Activated CD4-positive, alpha-beta memory T cell treated with anti-CD3 and anti-CD28 coated beads for 36 hours (primary cell): Measurements from ENCODE around the gene TPCN2. TPM values are rescaled to one million over a fixed set of nuclear protein-coding genes. Genes with fewer than 3 reads are reported as not detected.
"Not testable (repeated sequence)": the region's sequence is repeated elsewhere in the genome, so short reads cannot be mapped to it uniquely, and the experiment has no call there.

ENCODE experiments used
- CTCF ChIA-PET: fragments of 350-600 bp; sonication (Branson Sonifier 250); formaldehyde crosslinking; loops from one replicate; lab custom pipeline; 2021; ENCODE audit warnings: antibody characterized with exemption, inconsistent platforms; lab: Charles Lee
- POLR2A ChIA-PET: fragments of 350-600 bp; sonication (Branson Sonifier 250); formaldehyde crosslinking; loops from one replicate; lab custom pipeline; 2021; ENCODE audit warnings: antibody characterized with exemption; lab: Charles Lee
- DNase-seq: peaks from one replicate; pipeline ENCODE4 v3.0.0-alpha.2; 2020
- H3K27ac Mint-ChIP-seq: one replicate; pipeline ENCODE4 v1.8.0; 2021; ENCODE audit warnings: mixed read lengths
- H3K27me3 Mint-ChIP-seq: one replicate; pipeline ENCODE4 v1.8.0; 2021; ENCODE audit warnings: mixed read lengths
- H3K36me3 Mint-ChIP-seq: one replicate; pipeline ENCODE4 v1.8.0; 2021; ENCODE audit warnings: mixed read lengths
- H3K4me1 Mint-ChIP-seq: one replicate; pipeline ENCODE4 v1.8.0; 2021; ENCODE audit warnings: low read depth, mixed read lengths
- H3K4me3 Mint-ChIP-seq: one replicate; pipeline ENCODE4 v1.8.0; 2021; ENCODE audit warnings: mild to moderate bottlenecking, mixed read lengths
- H3K9me3 Mint-ChIP-seq: one replicate; pipeline ENCODE4 v1.8.0; 2021; ENCODE audit warnings: mixed read lengths
- intact Hi-C: fragments of 100-400 bp; cut with micrococcal nuclease; formaldehyde crosslinking; loops from one replicate; pipeline ENCODE4 v1.15.1; 2023
- total RNA-seq, 2 experiments: library from RNA; stranded (reverse); gene quantifications; one replicate each; pipeline ENCODE4 v1.2.3, GENCODE V29; 2021

Gene TPCN2
- total RNA-seq, 2 experiments from 2014 or later: 12.0 to 12.8 TPM

DNA sequence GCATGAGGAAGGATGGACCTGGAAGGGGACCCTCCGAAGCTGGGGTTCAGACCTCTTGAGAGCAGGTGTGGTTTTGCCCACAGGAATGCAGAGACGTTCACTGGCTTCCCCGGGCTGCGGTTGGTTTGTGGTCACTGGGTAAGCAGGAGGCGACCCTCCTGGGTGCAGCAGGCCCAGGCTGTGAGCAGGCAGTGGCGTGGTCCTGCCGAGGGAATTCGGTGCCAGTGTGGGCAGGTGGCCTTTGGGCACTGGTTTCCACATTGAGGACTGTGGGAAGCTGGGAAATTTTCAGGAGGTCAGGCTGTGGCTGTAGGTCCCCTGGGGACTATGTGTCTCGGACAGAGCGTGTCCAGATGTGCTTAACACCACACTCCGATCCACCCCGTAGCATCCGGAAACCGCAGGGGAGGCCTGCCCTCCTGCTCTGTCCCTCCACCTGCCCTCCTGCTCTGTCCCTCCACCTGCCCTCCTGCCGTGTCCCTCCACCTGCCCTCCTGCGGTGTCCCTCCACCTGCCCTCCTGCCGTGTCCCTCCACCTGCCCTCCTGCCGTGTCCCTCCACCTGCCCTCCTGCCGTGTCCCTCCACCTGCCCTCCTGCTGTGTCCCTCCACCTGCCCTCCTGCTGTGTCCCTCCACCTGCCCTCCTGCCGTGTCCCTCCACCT, 27.5 kb downstream of the TPCN2 start:
- CTCF ChIA-PET: no interaction called here
- intact Hi-C loops: no loop called here
- Mint-ChIP-seq H3K4me3 (no peak overlapping the region), H3K27ac (no peak overlapping the region), H3K36me3 (peaks cover 2% of the 10 kb centered on the region), H3K4me1 (peaks cover 10% of the 10 kb centered on the region), H3K9me3 (no peaks in the 10 kb centered on the region), H3K27me3 (no peaks in the 10 kb centered on the region)
- DNase-seq: no peak
- POLR2A ChIA-PET: no interaction called here

DNA sequence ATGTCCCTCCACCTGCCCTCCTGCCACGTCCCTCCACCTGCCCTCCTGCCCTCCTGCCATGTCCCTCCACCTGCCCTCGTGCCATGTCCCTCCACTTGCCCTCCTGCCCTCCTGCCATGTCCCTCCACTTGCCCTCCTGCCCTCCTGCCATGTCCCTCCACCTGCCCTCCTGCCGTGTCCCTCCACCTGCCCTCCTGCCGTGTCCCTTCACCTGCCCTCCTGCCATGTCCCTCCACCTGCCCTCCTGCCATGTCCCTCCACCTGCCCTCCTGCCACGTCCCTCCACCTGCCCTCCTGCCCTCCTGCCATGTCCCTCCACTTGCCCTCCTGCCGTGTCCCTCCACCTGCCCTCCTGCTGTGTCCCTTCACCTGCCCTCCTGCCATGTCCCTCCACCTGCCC, 28.2 kb downstream of the TPCN2 start:
- DNase-seq, H3K27me3 Mint-ChIP-seq, CTCF ChIA-PET, H3K4me1 Mint-ChIP-seq, H3K36me3 Mint-ChIP-seq, H3K4me3 Mint-ChIP-seq, POLR2A ChIA-PET, H3K27ac Mint-ChIP-seq, intact Hi-C loops, H3K9me3 Mint-ChIP-seq: not testable (repeated sequence)

DNA sequence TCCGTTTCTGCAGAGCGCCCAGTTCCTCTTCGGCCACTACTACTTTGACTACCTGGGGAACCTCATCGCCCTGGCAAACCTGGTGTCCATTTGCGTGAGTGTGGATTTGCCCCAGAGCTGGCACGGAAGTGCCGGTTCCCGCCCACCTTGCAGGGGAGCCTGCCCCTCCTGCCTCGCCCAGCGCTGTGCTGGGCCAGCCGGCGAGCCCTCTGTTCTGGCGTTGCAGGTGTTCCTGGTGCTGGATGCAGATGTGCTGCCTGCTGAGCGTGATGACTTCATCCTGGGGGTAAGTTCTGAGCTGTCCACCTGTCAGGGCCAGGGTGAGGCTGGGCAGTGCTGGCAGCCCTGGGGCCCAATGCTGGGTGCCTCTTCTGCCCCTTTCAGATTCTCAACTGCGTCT, 29.8 kb downstream of the TPCN2 start:
- no peak overlapping the region for H3K4me3 Mint-ChIP-seq
- H3K27ac Mint-ChIP-seq: no peak overlapping the region
- intact Hi-C loops: no loop called here
- H3K27me3 Mint-ChIP-seq: no peaks in the 10 kb centered on the region
- DNase-seq: no peak
- ChIA-PET POLR2A (no interaction called here), CTCF (no interaction called here)
- H3K36me3 Mint-ChIP-seq: peaks cover 7% of the 10 kb centered on the region
- H3K4me1 Mint-ChIP-seq: peaks cover 10% of the 10 kb centered on the region
- no peaks in the 10 kb centered on the region for H3K9me3 Mint-ChIP-seq

- H3K4me1 Mint-ChIP-seq: peaks cover 10% of the 10 kb centered on the region
Measured at GRCh38 chr11:69078930-69079605, 30.3 kb downstream of the TPCN2 start.

GRCh38 chr11:69079661-69080256, 31.0 kb downstream of the TPCN2 start:
- no peak for DNase-seq
- Mint-ChIP-seq H3K36me3 (peaks cover 7% of the 10 kb centered on the region), H3K4me1 (peaks cover 10% of the 10 kb centered on the region), H3K4me3 (no peak overlapping the region), H3K27ac (no peak overlapping the region), H3K27me3 (no peaks in the 10 kb centered on the region), H3K9me3 (no peaks in the 10 kb centered on the region)
- intact Hi-C loops: loop anchor here (10.0 kb wide), 1 partner anchor 115 kb away; no protein-coding TSS in a partner anchor
- POLR2A ChIA-PET: no interaction called here
- CTCF ChIA-PET: no interaction called here

More at GRCh38 chr11:69078930-69079605, 30.3 kb downstream of the TPCN2 start:
- Mint-ChIP-seq H3K27ac (no peak overlapping the region), H3K9me3 (no peaks in the 10 kb centered on the region), H3K36me3 (peaks cover 7% of the 10 kb centered on the region), H3K4me3 (no peak overlapping the region), H3K27me3 (no peaks in the 10 kb centered on the region)
- ChIA-PET POLR2A (no interaction called here), CTCF (no interaction called here)
- no peak for DNase-seq
- intact Hi-C loops: no loop called here

DNA sequence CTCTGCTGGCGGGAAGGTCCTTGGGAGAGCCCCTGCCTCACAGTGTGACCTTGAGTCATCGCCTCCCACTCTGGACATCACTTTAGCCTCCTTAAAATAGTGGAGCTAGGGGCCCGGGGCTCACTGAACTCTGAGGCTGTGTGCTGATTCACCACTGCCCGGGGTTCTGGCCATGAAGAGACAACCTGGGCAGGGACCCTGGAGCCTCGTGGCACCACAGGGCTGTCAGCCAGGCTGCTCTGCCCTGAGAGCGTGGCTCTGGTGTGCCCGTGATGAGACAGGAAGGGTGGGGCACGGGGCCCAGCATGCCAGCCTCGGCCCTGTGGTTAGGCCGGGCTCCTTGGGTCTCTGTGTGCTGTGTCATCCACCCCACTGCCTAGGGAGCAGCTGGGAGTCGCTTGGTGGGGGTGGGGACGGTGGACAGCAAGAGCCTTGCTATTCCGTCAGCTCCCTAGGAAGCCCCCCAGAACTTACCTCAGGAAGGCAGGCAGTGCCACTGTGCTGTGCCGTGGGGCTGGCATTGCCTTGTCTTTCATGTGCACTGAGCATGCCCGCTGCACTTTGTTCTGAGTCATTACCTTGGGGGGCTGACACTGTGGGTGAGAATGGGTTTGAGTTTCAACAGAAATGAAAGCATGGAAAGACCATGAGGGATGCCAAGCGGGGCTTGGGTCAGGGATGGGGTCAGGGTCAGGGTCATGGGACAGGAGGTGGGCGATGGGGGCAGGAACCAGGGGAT, 31.7 kb downstream of the TPCN2 start:
- H3K27me3 Mint-ChIP-seq: no peaks in the 10 kb centered on the region
- H3K36me3 Mint-ChIP-seq: peaks cover 7% of the 10 kb centered on the region
- intact Hi-C loops: loop anchor here (10.0 kb wide), 1 partner anchor 116 kb away; no protein-coding TSS in a partner anchor
- ChIA-PET CTCF (no interaction called here), POLR2A (no interaction called here)
- H3K4me3 Mint-ChIP-seq: no peak overlapping the region
- DNase-seq: peak; percentile 41
- H3K4me1 Mint-ChIP-seq: peaks cover 10% of the 10 kb centered on the region
- no peaks in the 10 kb centered on the region for H3K9me3 Mint-ChIP-seq
- peak overlapping the region; percentile 33 for H3K27ac Mint-ChIP-seq

GRCh38 chr11:69081180-69081579, 32.4 kb downstream of the TPCN2 start:
- intact Hi-C loops: loop anchor here (10.0 kb wide), 1 partner anchor 116 kb away; no protein-coding TSS in a partner anchor
- Mint-ChIP-seq H3K36me3 (peaks cover 7% of the 10 kb centered on the region), H3K27me3 (no peaks in the 10 kb centered on the region), H3K4me3 (no peak overlapping the region), H3K4me1 (peaks cover 8% of the 10 kb centered on the region), H3K27ac (no peak overlapping the region), H3K9me3 (no peaks in the 10 kb centered on the region)
- CTCF ChIA-PET: no interaction called here
- POLR2A ChIA-PET: no interaction called here
- no peak for DNase-seq

DNA sequence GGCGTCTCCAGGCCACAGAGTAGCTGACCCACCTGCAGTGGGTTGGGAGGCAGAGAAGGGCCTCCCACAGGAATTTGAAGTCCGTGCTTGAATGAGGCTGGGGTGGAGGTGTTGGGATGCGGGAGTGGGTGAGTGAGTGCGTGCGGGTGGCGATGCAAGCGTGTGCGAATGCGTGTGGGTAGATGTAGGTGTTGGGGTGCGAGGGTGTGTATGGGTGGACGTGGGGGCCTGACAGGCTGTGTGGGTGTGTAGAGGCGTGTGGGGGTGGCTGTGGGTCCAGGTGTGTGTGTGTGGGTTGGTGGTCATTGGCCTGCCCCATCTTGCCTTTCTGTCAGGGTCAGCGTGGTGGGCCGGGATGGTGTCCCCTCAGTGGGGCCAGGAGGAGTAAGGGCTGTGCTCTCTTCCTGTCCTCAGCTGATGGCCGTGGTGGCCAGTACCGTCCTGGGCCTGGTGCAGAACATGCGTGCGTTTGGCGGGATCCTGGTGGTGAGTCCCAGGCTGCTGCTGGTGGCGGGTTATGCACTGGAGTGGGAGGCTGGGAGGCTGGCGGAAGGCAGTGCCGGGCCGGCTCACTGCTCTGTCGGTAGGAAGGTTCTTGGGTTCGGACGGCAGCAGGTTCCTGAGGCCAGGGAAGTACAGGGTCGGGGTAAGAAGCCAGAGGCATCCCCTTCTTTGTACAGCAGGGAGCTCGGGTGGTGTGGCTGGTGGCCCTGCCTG, 35.0 kb downstream of the TPCN2 start:
- intact Hi-C loops: loop anchor here (10.0 kb wide), 1 partner anchor 119 kb away; no protein-coding TSS in a partner anchor
- Mint-ChIP-seq H3K4me3 (no peak overlapping the region), H3K36me3 (peaks cover 7% of the 10 kb centered on the region), H3K4me1 (peaks cover 8% of the 10 kb centered on the region), H3K27ac (no peak overlapping the region), H3K9me3 (no peaks in the 10 kb centered on the region), H3K27me3 (no peaks in the 10 kb centered on the region)
- ChIA-PET CTCF (no interaction called here), POLR2A (no interaction called here)
- DNase-seq: no peak

GRCh38 chr11:69084371-69084770, 35.6 kb downstream of the TPCN2 start:
- ChIA-PET CTCF (no interaction called here), POLR2A (no interaction called here)
- no peaks in the 10 kb centered on the region for H3K9me3 Mint-ChIP-seq
- no peak for DNase-seq
- intact Hi-C loops: loop anchor here (10.0 kb wide), 1 partner anchor 120 kb away; no protein-coding TSS in a partner anchor
- no peak overlapping the region for H3K4me3 Mint-ChIP-seq
- H3K27ac Mint-ChIP-seq: no peak overlapping the region
- H3K36me3 Mint-ChIP-seq: peaks cover 7% of the 10 kb centered on the region
- H3K4me1 Mint-ChIP-seq: peaks cover 8% of the 10 kb centered on the region
- H3K27me3 Mint-ChIP-seq: no peaks in the 10 kb centered on the region

DNA sequence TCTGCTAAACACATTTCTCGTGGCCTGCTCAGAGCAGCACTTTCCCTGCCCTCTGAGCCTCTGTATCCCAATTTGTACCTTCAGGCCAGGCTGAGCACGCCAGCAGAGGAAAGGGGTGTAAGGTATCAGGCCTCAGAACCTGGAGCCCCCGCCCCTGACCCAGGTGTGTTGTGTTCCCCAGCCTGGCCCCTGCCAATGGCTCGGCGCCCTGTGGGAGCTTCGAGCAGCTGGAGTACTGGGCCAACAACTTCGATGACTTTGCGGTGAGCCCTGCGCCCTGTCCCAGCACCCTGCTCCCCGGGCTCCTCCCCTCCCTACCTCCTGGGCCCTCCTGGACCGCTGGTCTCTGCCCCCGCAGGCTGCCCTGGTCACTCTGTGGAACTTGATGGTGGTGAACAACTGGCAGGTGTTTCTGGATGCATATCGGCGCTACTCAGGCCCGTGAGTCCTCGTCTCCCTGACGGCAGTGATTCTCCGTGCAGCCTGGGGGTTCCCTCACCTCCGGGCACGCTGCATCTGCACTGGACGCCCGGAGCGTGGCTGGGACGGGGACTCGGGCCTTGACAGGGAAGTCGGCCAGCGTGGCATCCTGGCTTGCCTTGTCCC, 36.9 kb downstream of the TPCN2 start:
- CTCF ChIA-PET: no interaction called here
- DNase-seq: no peak
- Mint-ChIP-seq H3K27me3 (no peaks in the 10 kb centered on the region), H3K9me3 (no peaks in the 10 kb centered on the region), H3K36me3 (peaks cover 10% of the 10 kb centered on the region), H3K27ac (no peak overlapping the region), H3K4me1 (peaks cover 3% of the 10 kb centered on the region), H3K4me3 (no peak overlapping the region)
- intact Hi-C loops: loop anchor here (10.0 kb wide), 1 partner anchor 121 kb away; no protein-coding TSS in a partner anchor
- POLR2A ChIA-PET: no interaction called here
